Measurements from ENCODE around the gene SRGAP1. TPM values are rescaled to one million over a fixed set of nuclear protein-coding genes. Genes with fewer than 3 reads are reported as not detected.

Gene SRGAP1
- total RNA-seq, 3 donors from 2014 or later, result 12.2 to 23.9 (median 15.9) TPM

DNA sequence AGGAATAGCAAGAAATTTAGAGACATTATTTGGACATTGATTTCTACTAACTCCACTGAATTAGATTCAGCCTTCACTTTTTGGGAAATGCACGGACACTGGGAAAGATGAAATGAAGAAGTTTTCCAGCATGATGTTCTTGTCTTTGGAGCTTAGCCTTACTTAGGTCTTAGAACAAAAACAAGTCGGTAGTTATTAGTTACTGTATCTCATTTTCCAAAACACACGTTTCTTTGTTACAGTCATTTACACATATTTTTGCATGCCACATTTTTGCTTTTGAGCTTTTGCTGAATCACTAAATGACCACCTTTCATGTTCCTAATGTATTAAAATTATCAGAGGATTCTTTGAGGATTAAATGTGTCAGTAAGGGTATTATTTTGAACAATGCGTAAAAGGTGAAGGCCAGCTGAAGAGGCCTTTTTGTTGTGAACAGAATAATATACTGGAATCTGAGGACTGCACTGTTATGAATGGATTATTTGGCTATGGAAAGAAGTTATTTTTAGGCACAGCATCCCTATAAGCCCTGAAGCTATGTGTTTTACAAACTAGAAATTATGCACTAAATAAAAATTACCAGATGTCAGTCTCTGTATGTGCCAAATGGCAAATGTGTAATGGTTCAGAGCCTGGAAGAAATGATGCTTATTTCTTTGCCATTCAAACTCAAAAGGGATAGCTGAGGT, 138.2 kb downstream of the SRGAP1 start:
- intact Hi-C loops (cut with DNase I, micrococcal nuclease), result no loop called here
- Histone ChIP-seq H3K9me3 (no peaks in the 10 kb centered on the region), H3K36me3 (ENCODE audit: low read depth) (no peaks in the 10 kb centered on the region), H3K4me1 (ENCODE audit: low read depth) (no peaks in the 10 kb centered on the region), H3K4me3 (no peak overlapping the region)
- DNase-seq (no peak), ATAC-seq (no peak)
- TF ChIP-seq, protein P1, sequence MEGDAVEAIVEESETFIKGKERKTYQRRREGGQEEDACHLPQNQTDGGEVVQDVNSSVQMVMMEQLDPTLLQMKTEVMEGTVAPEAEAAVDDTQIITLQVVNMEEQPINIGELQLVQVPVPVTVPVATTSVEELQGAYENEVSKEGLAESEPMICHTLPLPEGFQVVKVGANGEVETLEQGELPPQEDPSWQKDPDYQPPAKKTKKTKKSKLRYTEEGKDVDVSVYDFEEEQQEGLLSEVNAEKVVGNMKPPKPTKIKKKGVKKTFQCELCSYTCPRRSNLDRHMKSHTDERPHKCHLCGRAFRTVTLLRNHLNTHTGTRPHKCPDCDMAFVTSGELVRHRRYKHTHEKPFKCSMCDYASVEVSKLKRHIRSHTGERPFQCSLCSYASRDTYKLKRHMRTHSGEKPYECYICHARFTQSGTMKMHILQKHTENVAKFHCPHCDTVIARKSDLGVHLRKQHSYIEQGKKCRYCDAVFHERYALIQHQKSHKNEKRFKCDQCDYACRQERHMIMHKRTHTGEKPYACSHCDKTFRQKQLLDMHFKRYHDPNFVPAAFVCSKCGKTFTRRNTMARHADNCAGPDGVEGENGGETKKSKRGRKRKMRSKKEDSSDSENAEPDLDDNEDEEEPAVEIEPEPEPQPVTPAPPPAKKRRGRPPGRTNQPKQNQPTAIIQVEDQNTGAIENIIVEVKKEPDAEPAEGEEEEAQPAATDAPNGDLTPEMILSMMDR (IDR thresholded peaks at IDR 0.05), result no peak

DNA sequence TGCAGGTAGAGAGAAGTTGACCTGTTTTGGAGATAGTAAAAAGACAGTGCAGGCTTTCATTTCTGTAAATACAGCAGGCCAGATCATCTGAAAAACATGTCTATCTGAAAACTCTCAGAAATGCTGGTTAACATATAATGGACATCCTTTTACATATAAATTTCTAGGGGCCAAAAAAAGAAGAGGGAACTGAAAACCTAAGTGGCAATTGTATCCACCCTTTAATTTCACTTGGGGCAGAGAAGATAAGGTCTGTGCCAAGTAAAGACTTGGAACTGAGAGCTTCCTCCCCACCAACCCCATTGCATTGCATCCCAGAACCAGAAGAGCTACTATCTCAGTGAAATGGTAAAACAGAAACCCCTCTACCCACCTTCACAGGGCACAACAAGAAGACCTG, 141.0 kb downstream of the SRGAP1 start:
- Histone ChIP-seq H3K36me3 (ENCODE audit: low read depth) (no peaks in the 10 kb centered on the region), H3K4me3 (no peak overlapping the region), H3K4me1 (ENCODE audit: low read depth) (no peaks in the 10 kb centered on the region), H3K9me3 (no peaks in the 10 kb centered on the region)
- no peak for ATAC-seq
- DNase-seq, result no peak
- TF ChIP-seq, protein P1 (IDR thresholded peaks at IDR 0.05), result no peak
- intact Hi-C loops (cut with DNase I, micrococcal nuclease), result no loop called here

DNA sequence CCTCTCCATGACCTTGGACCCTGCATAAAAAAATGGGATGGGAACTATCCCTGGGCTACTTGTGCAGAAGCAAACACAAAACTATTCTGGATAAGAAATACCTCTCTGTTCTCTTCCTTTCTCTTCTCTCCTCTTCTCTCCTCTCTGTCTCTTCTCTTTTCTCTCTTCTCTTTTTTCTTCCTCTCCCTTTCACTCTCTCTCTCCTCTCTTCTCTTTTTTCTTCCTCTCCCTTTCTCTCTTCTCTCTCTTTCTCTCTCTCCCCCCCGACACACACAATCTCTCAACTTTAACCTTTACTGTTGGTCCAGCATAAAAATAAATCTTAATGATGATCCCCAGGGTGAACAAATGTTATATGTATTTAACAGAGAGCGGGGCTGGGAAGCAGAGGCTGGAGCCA, 141.4 kb downstream of the SRGAP1 start:
- H3K36me3 ChIP-seq (ENCODE audit: low read depth), result no peaks in the 10 kb centered on the region
- no peaks in the 10 kb centered on the region for H3K9me3 ChIP-seq
- H3K4me1 ChIP-seq (ENCODE audit: low read depth), result no peaks in the 10 kb centered on the region
- DNase-seq (no peak), ATAC-seq (no peak)
- TF ChIP-seq, protein P1 (IDR thresholded peaks at IDR 0.05), result no peak
- intact Hi-C loops (cut with DNase I, micrococcal nuclease), result no loop called here
- H3K4me3 ChIP-seq, result no peak overlapping the region

DNA sequence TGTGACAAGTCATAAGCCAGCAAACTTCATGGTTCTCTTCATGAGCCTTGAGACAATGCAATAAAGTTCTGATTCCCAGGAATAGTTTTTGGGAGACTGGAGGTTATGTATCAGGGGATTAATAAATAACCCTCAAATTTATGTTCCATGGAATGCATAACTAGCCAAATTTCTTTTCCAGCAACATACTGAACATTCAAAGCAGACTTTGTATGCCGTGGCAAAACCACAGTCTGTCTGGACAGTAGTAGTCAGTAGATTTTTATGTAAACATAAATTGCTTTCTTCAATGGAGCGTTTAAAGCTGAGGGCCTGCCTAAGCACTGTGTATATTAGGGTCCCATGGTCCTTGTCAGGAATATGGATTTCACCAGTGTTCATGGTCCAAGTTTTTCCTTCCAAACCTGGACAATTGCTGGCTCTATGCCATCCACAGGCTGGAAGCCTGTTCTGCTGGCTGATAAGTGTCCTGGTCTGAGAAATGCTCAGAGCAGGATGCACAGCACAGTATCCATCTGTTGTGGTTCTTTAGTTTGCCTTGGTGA, 144.9 kb downstream of the SRGAP1 start:
- ATAC-seq (no peak), DNase-seq (no peak)
- H3K36me3 ChIP-seq (ENCODE audit: low read depth), result no peaks in the 10 kb centered on the region
- H3K4me1 ChIP-seq (ENCODE audit: low read depth), result no peaks in the 10 kb centered on the region
- TF ChIP-seq, protein P1 (IDR thresholded peaks at IDR 0.05), result no peak
- intact Hi-C loops (cut with DNase I, micrococcal nuclease), result no loop called here
- H3K9me3 ChIP-seq, result no peaks in the 10 kb centered on the region
- no peak overlapping the region for H3K4me3 ChIP-seq

DNA sequence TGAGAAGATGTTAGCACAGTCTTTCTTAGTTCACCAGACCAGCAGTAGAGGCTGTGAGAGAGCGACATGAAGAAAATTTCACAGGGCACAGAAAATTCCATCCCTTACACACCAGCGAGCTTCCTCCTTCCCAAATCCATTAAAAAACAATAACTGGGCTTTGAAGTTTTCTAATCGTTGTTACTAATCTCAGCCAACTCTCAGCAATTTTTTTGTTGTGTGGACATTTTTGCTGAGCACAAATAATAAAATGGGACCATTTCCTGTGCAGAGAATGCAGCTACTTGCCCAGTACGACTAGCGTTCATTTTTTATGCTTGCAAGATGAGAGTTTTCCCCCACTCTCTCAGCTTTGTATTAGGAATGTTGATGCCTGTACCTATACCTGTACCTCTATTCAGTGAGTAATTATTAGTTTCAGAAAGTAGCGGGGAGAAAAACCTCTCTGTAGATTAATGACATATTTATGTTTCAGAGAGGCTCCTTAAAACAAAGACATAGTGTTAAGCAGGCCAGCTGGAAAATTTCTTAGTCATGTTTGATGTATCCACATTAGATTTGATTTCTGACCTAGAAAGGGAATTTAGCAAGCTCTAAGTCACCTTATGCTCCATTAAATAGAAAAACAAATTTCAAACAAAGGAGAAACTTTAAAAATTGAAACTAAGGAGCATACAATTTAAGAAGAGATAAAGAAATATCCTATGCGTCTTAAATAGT, 146.5 kb downstream of the SRGAP1 start:
- H3K4me3 ChIP-seq, result no peak overlapping the region
- no peaks in the 10 kb centered on the region for H3K4me1 ChIP-seq (ENCODE audit: low read depth)
- no peak for DNase-seq
- no peaks in the 10 kb centered on the region for H3K9me3 ChIP-seq
- TF ChIP-seq, protein P1 (IDR thresholded peaks at IDR 0.05), result no peak
- H3K36me3 ChIP-seq (ENCODE audit: low read depth), result no peaks in the 10 kb centered on the region
- ATAC-seq, result no peak
- intact Hi-C loops (cut with DNase I, micrococcal nuclease), result no loop called here

Measured in mucosa of descending colon (tissue), 3 donors.